Inferior parietal cortex (tissue), 1 donor: ENCODE results near the gene CTXN1.
"Not testable (repeated sequence)": the region's sequence is repeated elsewhere in the genome, so short reads cannot be mapped to it uniquely, and the experiment has no call there.

Experiments
- DNase-seq: peaks from one replicate; pipeline ENCODE4 v3.0.0-alpha.2; 2016; ENCODE audit errors: extremely low spot score

CTXN1 gene

GRCh38 chr19:7900401-7900870 is 25.5 kb downstream of the CTXN1 start:
- no peak for DNase-seq

GRCh38 chr19:7899751-7900378 is 26.1 kb downstream of the CTXN1 start:
- no peak for DNase-seq

DNA sequence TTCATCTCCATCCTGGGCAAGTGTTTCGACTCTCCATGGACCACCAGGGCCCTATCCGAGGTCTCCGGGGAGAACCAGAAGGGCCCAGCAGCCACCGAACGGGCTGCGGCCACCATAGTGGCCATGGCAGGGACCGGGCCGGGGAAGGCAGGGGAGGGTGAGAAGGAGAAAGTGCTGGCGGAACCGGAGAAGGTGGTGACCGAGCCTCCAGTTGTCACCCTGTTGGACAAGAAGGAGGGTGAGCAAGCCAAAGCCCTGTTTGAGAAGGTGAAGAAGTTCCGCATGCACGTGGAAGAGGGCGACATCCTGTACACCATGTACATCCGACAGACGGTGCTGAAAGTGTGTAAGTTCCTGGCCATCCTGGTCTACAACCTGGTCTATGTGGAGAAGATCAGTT is 27.0 kb downstream of the CTXN1 start:
- DNase-seq: no peak

- no peak for DNase-seq
Observed at GRCh38 chr19:7897292-7897691, 28.6 kb downstream of the CTXN1 start.

DNA sequence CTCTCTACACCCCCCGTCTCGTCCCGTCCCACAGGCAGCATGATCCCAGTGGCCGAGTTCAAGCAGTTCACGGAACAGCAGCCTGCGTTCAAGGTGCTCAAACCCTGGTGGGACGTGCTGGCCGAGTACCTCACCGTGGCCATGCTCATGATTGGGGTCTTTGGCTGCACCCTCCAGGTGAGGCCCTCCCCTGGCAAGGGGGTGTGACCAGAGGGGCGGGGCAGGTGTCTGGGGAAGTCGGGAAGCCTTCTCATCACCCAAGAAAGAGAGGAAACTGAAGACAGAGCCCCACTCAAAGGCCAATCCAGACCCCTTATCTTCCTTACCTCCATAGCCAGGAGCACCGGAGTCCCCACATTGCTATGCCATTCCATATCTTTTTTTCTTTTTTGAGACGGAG is 30.4 kb downstream of the CTXN1 start:
- DNase-seq: no peak

DNA sequence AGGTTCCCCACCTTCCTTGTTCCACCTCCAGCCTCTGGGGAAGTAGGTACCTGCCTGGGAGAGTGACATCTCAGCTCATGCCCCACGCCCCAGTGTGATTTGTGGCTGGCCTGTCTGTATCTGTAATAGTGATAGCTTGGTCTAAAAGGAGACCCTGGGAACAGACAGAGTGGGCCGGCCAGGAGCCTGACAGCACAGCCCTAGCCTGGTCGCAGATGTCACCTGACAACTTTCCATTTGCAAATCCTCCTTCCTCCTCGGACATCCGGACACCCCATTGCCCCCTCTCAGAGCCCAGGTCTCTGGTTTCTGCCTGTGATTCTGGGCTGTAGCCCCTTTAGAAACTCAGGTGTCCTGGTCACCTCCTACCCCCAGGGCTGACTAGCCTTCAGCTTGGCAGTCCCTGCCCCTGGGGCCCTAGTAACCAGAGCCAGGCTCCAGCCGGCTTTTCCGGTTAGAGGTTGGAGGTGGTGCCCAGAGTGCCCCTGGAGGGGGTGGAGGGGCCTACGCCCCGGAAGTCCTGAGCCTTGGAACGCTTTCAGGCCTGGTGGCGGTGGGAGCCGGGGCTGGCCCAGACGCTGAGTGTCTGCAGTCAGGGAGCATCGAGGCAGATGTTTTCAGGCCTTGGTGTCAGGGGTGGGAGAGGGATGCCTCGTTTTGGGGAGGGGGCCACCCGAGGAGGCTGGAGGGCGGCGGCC is 31.2 kb downstream of the CTXN1 start:
- DNase-seq: no peak

DNA sequence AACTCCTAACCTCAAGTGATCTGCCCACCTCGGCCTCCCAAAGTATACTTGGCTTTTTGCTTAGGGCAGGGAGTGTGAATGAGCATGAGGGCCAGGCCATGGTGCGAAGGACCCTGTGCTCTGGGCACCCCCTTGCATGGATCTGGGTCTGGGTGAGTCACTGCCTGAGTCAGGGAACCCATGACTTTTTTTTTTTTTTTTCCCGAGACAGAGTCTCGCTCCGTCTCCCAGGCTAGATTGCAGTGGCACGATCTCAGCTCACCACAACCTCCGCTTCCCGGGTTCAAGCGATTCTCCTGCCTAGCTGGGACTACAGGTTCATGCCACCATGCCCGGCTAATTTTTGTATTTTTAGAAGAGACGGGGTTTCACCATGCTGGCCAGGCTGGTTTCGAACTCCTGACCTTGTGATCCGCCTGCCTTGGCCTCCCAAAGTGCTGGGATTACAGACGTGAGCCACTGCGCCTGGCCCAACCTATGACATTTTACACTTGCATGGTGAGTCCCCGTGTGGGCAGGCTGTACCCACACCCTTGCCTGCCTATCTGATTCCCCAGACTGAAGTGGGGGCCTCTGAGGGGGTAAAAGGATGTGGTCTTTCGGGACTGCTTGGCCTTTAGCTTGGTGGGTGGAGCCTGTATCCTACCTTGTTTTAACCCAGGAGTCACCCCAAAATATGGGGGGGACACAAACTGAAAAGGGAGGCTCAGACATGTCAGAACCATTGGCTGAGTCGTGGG is 32.4 kb downstream of the CTXN1 start:
- not testable (repeated sequence) for DNase-seq

DNA sequence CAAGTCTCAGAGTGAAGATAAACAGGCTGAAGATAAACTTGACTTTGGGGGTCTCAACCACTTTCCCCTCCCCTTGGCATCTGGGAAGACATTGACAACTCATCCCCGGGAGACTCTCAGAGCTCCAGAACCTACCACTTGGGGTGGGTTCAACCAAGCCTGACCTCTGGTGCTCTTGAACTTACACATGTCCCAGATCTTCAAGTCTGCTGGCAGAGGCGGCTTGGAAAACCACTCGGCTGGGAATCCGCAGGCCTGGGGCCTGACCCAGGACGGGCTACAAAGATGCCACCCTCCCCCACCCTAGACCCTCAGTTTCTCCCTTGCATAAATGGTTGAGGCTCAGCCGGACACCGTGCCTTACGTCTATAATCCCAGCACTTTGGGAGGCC is 37.1 kb downstream of the CTXN1 start:
- DNase-seq: no peak

GRCh38 chr19:7888145-7888825 is 37.6 kb downstream of the CTXN1 start, which contains the start of gene LRRC8E:
Gene LRRC8E (plus strand): TSS chr19:7888510. CDS start chr19:7895604, 7,094 bp downstream.
- no peak for DNase-seq

DNA sequence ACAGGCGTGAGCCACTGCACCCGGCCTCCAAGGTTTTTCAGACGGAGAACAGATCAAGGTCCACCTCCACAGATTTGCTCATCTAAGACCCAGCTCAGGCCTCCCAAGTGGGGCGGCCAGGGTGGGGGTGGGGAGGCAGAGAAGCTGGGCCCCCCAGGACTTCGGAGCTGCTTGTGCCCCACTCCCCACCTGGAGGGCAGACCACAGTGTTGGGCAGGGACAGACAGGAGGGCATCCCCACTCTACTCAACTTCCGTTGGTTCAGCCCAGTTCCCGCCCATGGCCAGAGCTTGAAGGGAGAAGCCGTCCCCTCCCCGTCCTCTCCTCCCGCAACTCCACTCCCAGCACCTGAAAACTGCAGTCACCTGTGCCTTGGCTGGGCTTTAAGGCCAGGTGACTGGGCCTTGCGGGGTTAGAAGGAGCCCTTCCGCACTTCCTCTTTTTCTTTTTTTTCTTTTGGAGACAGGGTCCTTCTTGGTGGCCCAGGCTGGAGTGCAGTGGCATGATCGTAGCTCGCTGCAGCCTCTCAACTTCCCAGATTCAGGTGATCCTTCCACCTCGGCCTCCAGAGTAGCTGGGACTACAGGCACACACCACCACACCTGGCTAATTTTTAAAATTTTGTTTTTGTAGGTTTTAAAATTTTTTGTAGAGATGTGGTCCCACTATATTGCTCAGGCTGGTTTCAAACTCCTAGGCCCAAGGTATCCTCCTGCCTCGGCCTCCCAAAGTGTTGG is 38.4 kb downstream of the CTXN1 start:
- no peak for DNase-seq

DNA sequence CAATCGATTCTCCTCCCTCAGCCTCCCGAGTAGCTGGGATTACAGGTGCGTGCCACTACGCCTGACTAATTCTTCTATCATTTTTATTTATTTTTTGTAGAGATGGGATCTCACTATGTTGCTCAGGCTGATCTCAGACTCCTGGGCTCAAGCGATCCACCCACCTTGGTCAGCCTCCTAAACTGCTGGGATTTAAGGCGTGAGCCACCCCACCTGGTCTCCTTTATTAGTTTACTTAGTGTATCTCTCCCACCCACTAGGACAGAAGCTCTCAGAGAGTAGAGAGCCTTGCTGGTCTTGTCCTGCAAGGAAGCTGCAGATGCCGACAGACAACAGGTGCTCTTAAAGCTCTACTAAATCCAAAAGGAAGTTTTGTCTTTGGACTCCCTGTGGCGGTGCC is 40.1 kb downstream of the CTXN1 start:
- no peak for DNase-seq

DNA sequence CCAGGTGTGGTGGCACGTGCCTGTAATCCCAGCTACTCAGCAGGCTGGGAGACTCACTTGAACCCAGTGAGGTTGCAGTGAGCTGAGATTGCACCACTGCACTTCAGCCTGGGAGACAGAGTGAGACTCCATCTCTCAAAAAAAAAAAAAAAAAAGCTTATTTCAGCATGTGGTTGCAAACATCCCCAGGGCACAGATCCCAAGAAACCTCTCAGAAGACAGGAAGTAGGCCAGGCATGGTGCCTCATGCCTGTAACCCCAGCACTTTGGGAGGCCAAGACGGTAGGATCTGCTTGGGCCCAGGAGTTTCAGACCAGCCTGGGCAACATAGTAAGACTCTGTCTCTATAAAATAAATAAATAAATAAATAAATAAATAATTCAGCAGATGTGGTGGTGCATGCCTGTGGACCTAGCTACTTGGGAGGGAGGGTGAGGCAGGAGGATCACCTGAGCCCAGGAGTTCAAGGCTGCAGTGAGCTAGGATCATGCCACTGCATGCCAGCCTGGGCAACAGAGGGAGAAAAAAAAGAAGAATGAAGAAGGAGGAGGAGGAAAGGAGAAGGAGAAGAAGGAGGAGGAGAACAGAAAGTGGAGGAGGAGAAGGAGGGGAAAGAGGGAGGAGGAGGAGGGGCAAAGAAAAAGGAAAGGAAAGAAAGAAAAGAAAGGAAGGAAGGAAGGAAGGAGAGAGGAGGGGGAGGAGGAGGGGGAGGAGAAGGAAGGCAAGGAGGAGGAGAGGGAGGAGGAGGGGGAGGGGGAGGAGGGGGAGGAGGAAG is 42.0 kb downstream of the CTXN1 start:
- no peak for DNase-seq

DNA sequence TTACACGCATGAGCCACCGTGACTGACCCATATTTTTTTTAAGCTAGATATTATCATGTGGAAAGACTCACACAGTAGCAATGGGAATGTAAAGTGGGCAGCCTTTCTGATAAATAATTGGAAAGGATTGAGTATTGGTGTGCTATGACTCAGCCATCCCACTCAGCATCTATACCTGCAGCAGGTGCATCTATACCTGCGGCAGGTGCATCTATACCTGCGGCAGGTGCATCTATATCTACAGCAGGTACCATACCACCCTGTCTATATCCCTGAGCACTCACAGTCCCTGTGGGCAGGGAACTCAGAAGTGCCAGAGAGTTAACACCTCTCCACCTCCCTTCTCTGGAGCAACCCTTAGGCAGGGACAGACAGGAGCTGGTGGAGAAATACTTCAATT is 42.8 kb downstream of the CTXN1 start:
- DNase-seq: no peak

DNA sequence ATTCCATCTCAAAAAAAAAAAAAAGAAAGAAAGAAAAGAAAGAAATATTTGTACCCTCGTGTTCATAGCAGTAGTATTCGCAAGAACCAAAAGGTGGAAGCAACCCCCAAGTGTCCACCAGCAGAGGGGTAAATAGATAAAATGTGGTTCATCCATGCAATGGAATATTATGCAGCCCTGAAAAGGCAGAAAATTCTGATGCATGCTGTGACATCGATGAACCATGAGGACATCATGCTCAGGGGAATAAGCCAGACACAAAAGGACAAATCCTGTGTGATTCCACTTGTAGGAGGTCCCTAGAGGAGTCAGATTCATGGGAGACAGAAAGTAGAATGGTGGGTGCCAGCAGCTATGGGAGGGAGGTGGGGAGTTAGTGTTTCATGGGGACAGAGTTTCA is 44.0 kb downstream of the CTXN1 start:
- no peak for DNase-seq

- DNase-seq: no peak
Observed at GRCh38 chr19:7879836-7880235, 46.1 kb downstream of the CTXN1 start.

GRCh38 chr19:7879111-7879807 is 46.7 kb downstream of the CTXN1 start:
- DNase-seq: no peak

- no peak for DNase-seq
Observed at GRCh38 chr19:7877249-7877836, 48.6 kb downstream of the CTXN1 start.

DNA sequence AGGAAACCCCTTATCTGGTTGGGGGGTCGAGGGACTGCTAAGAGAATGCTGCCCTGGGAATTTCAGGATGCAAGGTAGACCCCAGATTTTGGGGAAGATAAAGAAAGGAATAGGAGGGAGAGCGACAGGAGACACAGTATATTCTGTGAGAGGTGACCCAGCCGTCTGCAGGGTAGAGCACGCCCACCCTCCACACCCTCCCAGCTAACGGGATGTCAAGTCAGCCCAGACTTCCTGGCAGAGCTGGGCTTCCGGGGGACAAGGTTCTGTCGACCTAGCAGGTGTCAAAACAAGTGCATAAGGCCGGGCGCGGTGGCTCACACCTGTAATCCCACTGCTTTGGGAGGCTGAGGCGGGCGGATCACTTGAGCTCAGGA is 51.0 kb downstream of the CTXN1 start:
- DNase-seq: no peak
